Measurements from ENCODE around the gene BSN. TPM values are rescaled to one million over a fixed set of nuclear protein-coding genes. Genes with fewer than 3 reads are reported as not detected.

The BSN gene
- total RNA-seq (under 1 TPM; 0.26 to 0.44 TPM), polyA plus RNA-seq (ENCODE audit: insufficient read length in 6 of 6) (1 to 10 TPM in 2 of 6 donors, under 1 TPM in 4; 0.67 to 1.1 (median 0.94) TPM)
- long read RNA-seq, donor 1, partial matches to known transcripts = 0 of 1 reads
- long read RNA-seq, donor 1, other reads (novel, unspliced or antisense) = 0 of 1 reads
- long read RNA-seq, donor 2 = 0 reads
- long read RNA-seq, donor 3 = 0 reads
- long read RNA-seq, donor 4 = 0 reads
- long read RNA-seq, donor 5 = 0 reads
- long read RNA-seq, donor 6 = 0 reads
- long read RNA-seq, donor 7 = 0 reads
- long read RNA-seq, donor 8 = 0 reads
- long read RNA-seq, donor 9 = 0 reads
- long read RNA-seq, donor 10 = 0 reads
- long read RNA-seq, donor 11, partial matches to known transcripts = 5 of 7 reads
- long read RNA-seq, donor 11, other reads (novel, unspliced or antisense) = 0 of 7 reads
- long read RNA-seq, donor 12 = 0 reads

GRCh38 chr3:49553692-49554632 is at the start of gene BSN:
TSS of gene BSN (plus strand) at chr3:49554477. CDS start at chr3:49554603, 126 bp downstream.
- H3K27ac ChIP-seq = peak within 1 kb of the TSS in 1 of 2 donors; percentile 48
- intact Hi-C loops (cut with DNase I) = no loop called here
- no peaks in the 10 kb centered on the region for H3K9me3 ChIP-seq
- peak within 1 kb of the TSS; percentile 55 to 61 for H3K4me3 ChIP-seq
- peaks cover 0 to 50% of the 10 kb centered on the region in 2 donors for H3K27me3 ChIP-seq
- peak; percentile 94 for ATAC-seq
- H3K4me1 ChIP-seq = peaks cover 8 to 13% of the 10 kb centered on the region in 2 donors
- peak; percentile 88 to 97 (median 91) for DNase-seq
- H3K36me3 ChIP-seq = no peaks in the 10 kb centered on the region
- TF ChIP-seq CTCF (IDR thresholded peaks at IDR 0.05) = no peak

DNA sequence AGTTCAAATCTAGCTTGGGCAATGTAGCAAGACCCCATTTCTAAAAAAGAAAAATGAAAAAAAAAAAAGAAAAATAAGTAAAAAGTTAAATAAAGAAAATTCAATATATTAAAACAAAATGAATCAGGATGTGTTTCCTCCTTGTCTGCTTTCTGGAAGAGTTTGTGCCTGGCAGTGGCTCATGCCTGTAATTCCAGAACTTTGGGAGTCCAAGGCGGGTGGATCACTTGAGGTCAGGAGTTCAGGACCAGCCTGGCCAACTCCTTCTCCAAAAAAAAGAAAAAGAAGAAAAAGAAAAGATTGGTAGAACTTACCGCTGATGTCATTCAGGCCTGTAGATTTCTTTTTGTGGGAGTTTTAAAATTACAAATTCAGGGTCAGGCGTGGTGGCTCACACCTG is 47.4 kb upstream of the BSN start:
- Histone ChIP-seq H3K27ac (no peak overlapping the region), H3K4me3 (no peak overlapping the region), H3K36me3 (peaks cover 5 to 17% of the 10 kb centered on the region in 2 donors), H3K9me3 (no peaks in the 10 kb centered on the region), H3K27me3 (no peaks in the 10 kb centered on the region), H3K4me1 (no peaks in the 10 kb centered on the region)
- ATAC-seq = no peak
- DNase-seq = no peak
- intact Hi-C loops (cut with DNase I) = no loop called here
- TF ChIP-seq CTCF (IDR thresholded peaks at IDR 0.05) = no peak

GRCh38 chr3:49509028-49509561 is 45.2 kb upstream of the BSN start:
- no peaks in the 10 kb centered on the region for H3K27me3 ChIP-seq
- no peak overlapping the region for H3K4me3 ChIP-seq
- no peak for TF ChIP-seq CTCF (IDR thresholded peaks at IDR 0.05)
- peaks cover 5 to 36% of the 10 kb centered on the region in 2 donors for H3K36me3 ChIP-seq
- H3K9me3 ChIP-seq = no peaks in the 10 kb centered on the region
- intact Hi-C loops (cut with DNase I) = no loop called here
- no peak overlapping the region for H3K27ac ChIP-seq
- ATAC-seq = no peak
- DNase-seq = no peak
- H3K4me1 ChIP-seq = no peaks in the 10 kb centered on the region

DNA sequence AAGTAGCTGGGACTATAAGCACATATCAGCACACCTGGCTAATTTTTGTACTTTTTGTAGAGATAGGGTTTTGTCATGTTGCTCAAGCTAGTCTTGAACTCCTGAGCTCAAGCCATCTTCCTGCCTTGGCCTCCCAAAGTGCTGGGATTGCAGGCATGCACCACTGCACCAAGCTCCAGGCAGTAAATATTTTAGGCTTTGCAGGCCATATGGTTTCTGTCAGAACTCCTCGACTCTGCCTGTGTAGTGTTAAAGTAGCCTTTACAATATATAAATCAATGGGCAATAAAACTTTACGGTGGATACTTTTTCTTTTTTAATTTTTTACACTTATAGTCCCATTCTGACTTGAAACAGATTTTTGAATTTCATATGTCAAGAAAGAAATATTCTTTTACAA is 42.6 kb upstream of the BSN start:
- H3K4me1 ChIP-seq = no peaks in the 10 kb centered on the region
- intact Hi-C loops (cut with DNase I) = no loop called here

More for the DNA sequence above, 42.6 kb upstream of the BSN start:
- ATAC-seq (no peak), DNase-seq (no peak)
- Histone ChIP-seq H3K36me3 (peaks cover 5 to 59% of the 10 kb centered on the region in 2 donors), H3K4me3 (no peak overlapping the region), H3K27ac (no peak overlapping the region), H3K27me3 (no peaks in the 10 kb centered on the region), H3K9me3 (no peaks in the 10 kb centered on the region)
- no peak for TF ChIP-seq CTCF (IDR thresholded peaks at IDR 0.05)
